ENCODE measurements around the gene PCOLCE2.

The PCOLCE2 gene

DNA sequence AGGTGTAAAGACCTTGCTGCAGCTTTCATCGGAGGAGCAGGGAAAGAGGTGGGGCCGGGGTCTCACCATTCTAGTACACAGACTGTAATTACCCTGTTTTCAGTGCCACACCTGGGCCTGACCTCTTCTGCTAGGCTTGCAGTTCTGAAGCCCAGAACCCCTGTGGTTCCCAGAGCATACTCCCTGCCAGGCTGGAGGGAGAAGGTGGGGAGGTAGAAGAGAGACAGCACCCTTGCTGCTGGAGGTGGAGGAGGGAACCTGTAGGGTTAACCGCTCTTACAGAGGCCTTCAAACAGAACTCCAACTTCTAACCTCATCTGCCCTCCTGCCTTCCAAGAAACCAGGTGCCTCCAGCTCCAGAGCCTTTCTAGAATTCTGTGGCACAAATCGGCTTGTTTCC is 27.0 kb downstream of the PCOLCE2 start:
- TF ChIP-seq, protein P1, sequence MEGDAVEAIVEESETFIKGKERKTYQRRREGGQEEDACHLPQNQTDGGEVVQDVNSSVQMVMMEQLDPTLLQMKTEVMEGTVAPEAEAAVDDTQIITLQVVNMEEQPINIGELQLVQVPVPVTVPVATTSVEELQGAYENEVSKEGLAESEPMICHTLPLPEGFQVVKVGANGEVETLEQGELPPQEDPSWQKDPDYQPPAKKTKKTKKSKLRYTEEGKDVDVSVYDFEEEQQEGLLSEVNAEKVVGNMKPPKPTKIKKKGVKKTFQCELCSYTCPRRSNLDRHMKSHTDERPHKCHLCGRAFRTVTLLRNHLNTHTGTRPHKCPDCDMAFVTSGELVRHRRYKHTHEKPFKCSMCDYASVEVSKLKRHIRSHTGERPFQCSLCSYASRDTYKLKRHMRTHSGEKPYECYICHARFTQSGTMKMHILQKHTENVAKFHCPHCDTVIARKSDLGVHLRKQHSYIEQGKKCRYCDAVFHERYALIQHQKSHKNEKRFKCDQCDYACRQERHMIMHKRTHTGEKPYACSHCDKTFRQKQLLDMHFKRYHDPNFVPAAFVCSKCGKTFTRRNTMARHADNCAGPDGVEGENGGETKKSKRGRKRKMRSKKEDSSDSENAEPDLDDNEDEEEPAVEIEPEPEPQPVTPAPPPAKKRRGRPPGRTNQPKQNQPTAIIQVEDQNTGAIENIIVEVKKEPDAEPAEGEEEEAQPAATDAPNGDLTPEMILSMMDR (IDR thresholded peaks at IDR 0.05; ENCODE audit: borderline replicate concordance, control extremely low read depth, extremely low read depth, insufficient read depth, missing control alignments) = no peak
- in situ Hi-C loops (cut with MboI; ENCODE audit: low sequenced_read_pairs, unreplicated experiment) = no loop called here

DNA sequence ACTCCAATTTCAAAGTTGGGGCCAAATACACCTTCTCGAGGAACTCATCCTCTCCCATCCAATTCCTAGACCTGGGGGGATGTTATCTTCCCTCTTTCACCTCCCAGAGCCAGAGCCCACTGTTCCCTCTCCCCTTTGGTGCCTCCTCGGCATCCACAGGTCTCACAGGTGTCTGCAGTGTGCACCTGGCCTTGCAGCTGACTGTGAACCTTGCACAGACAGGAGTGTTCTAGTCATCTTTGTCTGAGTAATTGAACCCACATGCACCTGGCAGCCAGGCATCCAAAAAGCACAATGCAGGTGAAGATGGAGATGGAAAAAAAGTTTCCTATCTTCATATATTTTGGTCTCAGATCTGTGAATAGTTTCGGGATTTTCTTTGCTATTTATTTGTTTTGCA is 30.8 kb downstream of the PCOLCE2 start:
- DNase-seq (ENCODE audit: low spot score) = no peak
- in situ Hi-C loops (cut with MboI; ENCODE audit: low sequenced_read_pairs, unreplicated experiment) = no loop called here
- TF ChIP-seq, protein P1 (IDR thresholded peaks at IDR 0.05; ENCODE audit: borderline replicate concordance, control extremely low read depth, extremely low read depth, insufficient read depth, missing control alignments) = no peak

More for the DNA sequence above, 27.0 kb downstream of the PCOLCE2 start:
- no peak for DNase-seq (ENCODE audit: low spot score)

DNA sequence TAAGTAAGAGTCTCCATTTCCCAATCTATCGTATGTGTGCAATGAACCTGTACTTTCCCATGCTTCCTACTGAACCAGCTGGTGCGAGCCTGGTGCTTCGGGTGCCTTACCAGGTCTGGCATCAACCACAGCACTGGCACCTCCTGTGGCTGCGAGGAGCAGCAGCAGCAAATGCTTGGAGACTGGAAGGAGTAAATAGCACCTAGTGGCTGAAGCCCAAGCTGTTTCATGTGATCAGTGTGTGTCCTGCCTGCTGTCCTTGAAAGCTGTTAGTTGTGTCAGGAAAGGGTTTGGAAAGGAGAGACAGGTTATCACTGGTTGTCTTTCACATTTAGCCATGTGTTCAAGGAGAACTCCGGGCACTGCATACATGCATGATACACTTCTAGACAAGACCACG is 31.8 kb downstream of the PCOLCE2 start:
- no peak for DNase-seq (ENCODE audit: low spot score)
- TF ChIP-seq, protein P1 (IDR thresholded peaks at IDR 0.05; ENCODE audit: borderline replicate concordance, control extremely low read depth, extremely low read depth, insufficient read depth, missing control alignments) = no peak
- in situ Hi-C loops (cut with MboI; ENCODE audit: low sequenced_read_pairs, unreplicated experiment) = no loop called here

DNA sequence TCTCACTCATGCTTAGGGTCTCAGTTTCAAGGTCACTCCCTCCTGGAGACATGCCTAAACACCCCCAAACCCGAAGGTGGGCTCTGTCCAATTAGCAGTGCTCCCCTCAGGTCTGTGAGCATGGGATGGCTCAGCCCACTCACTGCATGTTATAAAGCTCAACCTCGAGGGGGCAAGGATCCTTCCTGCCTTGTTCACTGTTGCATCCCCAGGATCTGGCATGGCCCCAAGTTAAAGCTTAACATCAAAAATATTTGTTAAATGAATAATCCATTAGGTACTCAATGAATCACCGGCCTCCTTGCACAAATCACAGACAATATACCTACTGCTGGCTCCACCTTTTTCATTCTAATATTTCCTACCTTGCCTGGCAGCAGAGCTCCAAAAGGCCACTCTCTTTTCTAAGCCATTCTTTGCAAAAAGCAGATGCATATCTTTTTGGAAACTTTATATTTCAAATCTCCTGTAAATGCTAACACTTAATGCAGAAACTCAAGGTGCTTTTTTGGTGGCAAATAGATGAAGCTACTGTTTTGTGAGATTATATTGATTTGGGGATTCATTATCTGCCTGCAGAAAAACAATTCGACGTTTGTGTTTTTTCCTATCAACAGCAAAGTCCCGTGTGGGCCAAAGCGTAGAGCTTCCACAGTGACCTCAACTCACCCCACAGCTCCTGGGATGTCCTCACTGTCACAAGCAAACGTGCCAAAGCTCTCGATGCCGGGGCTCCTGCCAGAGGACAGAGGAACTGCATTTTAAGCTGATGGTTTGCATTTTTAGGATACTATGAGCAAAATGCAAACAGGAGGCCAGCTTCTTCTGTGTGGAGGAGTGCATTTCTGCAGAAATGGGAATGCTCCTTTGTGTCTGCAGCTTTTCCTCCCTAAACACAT is 35.4 kb downstream of the PCOLCE2 start:
- in situ Hi-C loops (cut with MboI; ENCODE audit: low sequenced_read_pairs, unreplicated experiment) = no loop called here
- DNase-seq (ENCODE audit: low spot score) = no peak
- TF ChIP-seq, protein P1 (IDR thresholded peaks at IDR 0.05; ENCODE audit: borderline replicate concordance, control extremely low read depth, extremely low read depth, insufficient read depth, missing control alignments) = no peak

DNA sequence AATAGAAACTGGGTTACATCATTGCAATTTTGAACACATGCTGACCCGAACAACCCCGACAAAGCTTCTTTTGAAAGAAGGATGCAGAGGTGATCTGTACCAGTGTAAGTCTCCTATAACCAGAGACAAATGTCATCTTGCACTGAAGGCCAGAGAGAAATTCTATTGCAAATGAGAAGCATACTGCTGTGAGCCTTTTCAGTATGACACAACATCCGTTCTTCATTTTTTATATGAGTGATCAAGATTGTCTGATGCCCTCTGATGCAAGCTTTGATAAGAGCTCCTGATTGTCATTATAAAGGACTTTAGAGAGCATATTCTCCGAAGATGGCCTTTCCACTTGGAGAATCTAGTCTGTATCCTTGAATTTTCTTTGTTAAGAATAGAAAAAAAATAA is 36.9 kb downstream of the PCOLCE2 start:
- no peak for DNase-seq (ENCODE audit: low spot score)
- TF ChIP-seq, protein P1 (IDR thresholded peaks at IDR 0.05; ENCODE audit: borderline replicate concordance, control extremely low read depth, extremely low read depth, insufficient read depth, missing control alignments) = no peak
- in situ Hi-C loops (cut with MboI; ENCODE audit: low sequenced_read_pairs, unreplicated experiment) = no loop called here

DNA sequence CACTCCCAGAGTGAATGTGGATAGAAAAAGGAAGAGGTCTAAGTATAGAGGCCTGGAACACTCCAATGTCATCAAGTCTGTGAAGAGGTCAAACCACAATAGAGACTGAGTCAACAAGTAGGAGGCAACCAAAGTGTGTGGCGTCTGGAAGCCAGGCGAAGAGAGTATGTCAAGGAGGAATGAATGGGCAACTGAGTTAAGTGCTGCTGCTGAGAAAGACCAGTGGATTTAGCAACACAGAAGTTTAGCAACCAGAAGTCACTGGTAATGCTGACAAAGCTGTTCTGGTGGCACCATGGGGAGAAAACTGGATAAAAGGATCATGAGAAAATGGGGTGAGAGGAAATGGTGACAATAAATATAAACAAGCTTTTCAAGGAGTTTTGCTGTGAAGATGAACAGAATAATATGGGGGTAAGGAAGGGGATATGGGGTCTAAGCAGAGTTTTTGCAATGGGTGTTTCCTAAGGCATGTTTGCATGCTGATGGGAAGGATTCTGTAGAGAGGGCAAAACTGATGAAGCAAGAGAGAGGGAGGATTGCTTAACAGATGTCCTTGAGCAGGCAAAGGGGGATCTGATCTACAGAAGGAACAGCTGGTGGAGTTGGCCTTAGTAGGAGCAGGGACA is 38.4 kb downstream of the PCOLCE2 start:
- no peak for DNase-seq (ENCODE audit: low spot score)
- in situ Hi-C loops (cut with MboI; ENCODE audit: low sequenced_read_pairs, unreplicated experiment) = no loop called here
- TF ChIP-seq, protein P1 (IDR thresholded peaks at IDR 0.05; ENCODE audit: borderline replicate concordance, control extremely low read depth, extremely low read depth, insufficient read depth, missing control alignments) = no peak
